B cell (primary cell): ENCODE results near the gene TMEM154. TPM values are rescaled to one million over a fixed set of nuclear protein-coding genes. Genes with fewer than 3 reads are reported as not detected.

Source experiments
- ATAC-seq: fragments of 200-7000 bp; cut with Tn5 transposase; one replicate; pipeline ENCODE4 v1.10.0; 2021; ENCODE audit warnings: low read depth, mild to moderate bottlenecking, moderate number of reproducible peaks, moderate library complexity
- CTCF ChIA-PET: fragments of 350-600 bp; sonication (Branson Sonifier 250); formaldehyde crosslinking; loops from one replicate; lab custom pipeline; 2021; ENCODE audit warnings: antibody characterized with exemption, inconsistent platforms; lab: Charles Lee
- POLR2A ChIA-PET: fragments of 350-600 bp; sonication (Branson Sonifier 250); formaldehyde crosslinking; loops from one replicate; lab custom pipeline; 2021; ENCODE audit warnings: antibody characterized with exemption; lab: Charles Lee
- DNase-seq: peaks from one replicate; pipeline ENCODE4 v3.0.0; 2013
- H2AFZ ChIP-seq: 2 replicates; pipeline ENCODE4 v1.6.1; 2012; ENCODE audit warnings: mild to moderate bottlenecking, low read depth, low read length; ENCODE audit not compliant: insufficient read depth, poor library complexity, severe bottlenecking
- H3K27ac ChIP-seq, 2 donors: 1 replicate in 1 of 2; 2 replicates in 1 of 2; pipeline ENCODE4 v1.5.1; 2012 to 2013; ENCODE audit warnings: low read length in 2 of 2, mild to moderate bottlenecking in 2 of 2, moderate library complexity in 1 of 2
- H3K27me3 ChIP-seq, 4 experiments: fragments of 200-600 bp in 1 of 4; sonication (generic) in 1 of 4; replicated peaks in 1 of 4; 1 replicate in 2 of 4; 2 replicates in 2 of 4; pipeline versions ENCODE4 v1.6.1 to v1.7.0; 2013 to 2016; ENCODE audit warnings: low read length in 3 of 4, mild to moderate bottlenecking in 2 of 4, mixed read lengths in 1 of 4, moderate library complexity in 1 of 4; ENCODE audit not compliant: insufficient read depth in 4 of 4, control insufficient read depth in 3 of 4; ENCODE audit errors: control extremely low read depth in 1 of 4
- H3K36me3 ChIP-seq, 2 experiments: replicated peaks in 1 of 2; 1 replicate in 1 of 2; 2 replicates in 1 of 2; pipeline versions ENCODE4 v1.6.1 to v1.7.1; 2013; ENCODE audit warnings: low read length in 1 of 2; ENCODE audit not compliant: insufficient read depth in 2 of 2, control insufficient read depth in 1 of 2; ENCODE audit errors: control extremely low read depth in 1 of 2, extremely low read depth in 1 of 2
- H3K4me1 ChIP-seq, 2 donors: fragments of 200-600 bp in 1 of 2; sonication (generic) in 1 of 2; 1 replicate in 1 of 2; 2 replicates in 1 of 2; pipeline versions ENCODE4 v1.5.1 to v1.6.1; 2013 to 2017; ENCODE audit warnings: low read length in 2 of 2; ENCODE audit not compliant: control insufficient read depth in 2 of 2, insufficient read depth in 2 of 2
- H3K4me2 ChIP-seq: replicated peaks from 2 replicates; pipeline ENCODE3; 2012; ENCODE audit warnings: mild to moderate bottlenecking, low read depth, low read length; ENCODE audit not compliant: poor library complexity, severe bottlenecking
- H3K4me3 ChIP-seq, 5 experiments: fragments of 200-600 bp in 1 of 5; sonication (generic) in 1 of 5; 1 replicate in 3 of 5; 2 replicates in 2 of 5; pipeline versions ENCODE4 v1.5.1 to v1.7.0; 2011 to 2016; ENCODE audit warnings: low read length in 4 of 5, mild to moderate bottlenecking in 4 of 5, low read depth in 2 of 5, control low read depth in 1 of 5, moderate library complexity in 1 of 5; ENCODE audit not compliant: insufficient read depth in 1 of 5; ENCODE audit errors: control extremely low read depth in 1 of 5, extremely low read depth in 1 of 5
- H3K79me2 ChIP-seq: fragments of 200-600 bp; sonication (generic); one replicate; pipeline ENCODE4 v1.6.0; 2016; ENCODE audit warnings: low read length; ENCODE audit not compliant: control insufficient read depth, insufficient read depth
- H3K9ac ChIP-seq: fragments of 200-600 bp; sonication (generic); 2 replicates; pipeline ENCODE4 v1.6.1; 2017; ENCODE audit warnings: mild to moderate bottlenecking, low read length, moderate library complexity
- H3K9me3 ChIP-seq, 3 donors: one replicate each; pipeline versions ENCODE4 v1.6.1 to v1.7.1; 2013; ENCODE audit warnings: low read length in 2 of 3; ENCODE audit not compliant: control insufficient read depth in 2 of 3, insufficient read depth in 1 of 3; ENCODE audit errors: control extremely low read depth in 1 of 3
- H4K20me1 ChIP-seq: 2 replicates; pipeline ENCODE4 v1.6.0; 2012; ENCODE audit warnings: mild to moderate bottlenecking, low read length; ENCODE audit not compliant: insufficient read depth, control insufficient read depth, poor library complexity, severe bottlenecking
- H3K27ac Mint-ChIP-seq: one replicate; pipeline ENCODE4 v1.8.0; 2021; ENCODE audit warnings: mixed read lengths
- H3K27me3 Mint-ChIP-seq: one replicate; pipeline ENCODE4 v1.8.0; 2021; ENCODE audit warnings: mixed read lengths
- H3K4me1 Mint-ChIP-seq: one replicate; pipeline ENCODE4 v1.8.0; 2021; ENCODE audit warnings: mixed read lengths
- H3K4me3 Mint-ChIP-seq: one replicate; pipeline ENCODE4 v1.8.0; 2021; ENCODE audit warnings: mixed read lengths
- H3K9me3 Mint-ChIP-seq: one replicate; pipeline ENCODE4 v1.8.0; 2022; ENCODE audit warnings: mixed read lengths; ENCODE audit not compliant: insufficient read depth
- EZH2 ChIP-seq: IDR thresholded peaks from 2 replicates; pipeline ENCODE4 v1.6.1; 2012; ENCODE audit warnings: borderline replicate concordance, low read depth, mild to moderate bottlenecking, moderate library complexity, low read length; ENCODE audit not compliant: insufficient read depth, poor library complexity, severe bottlenecking
- WGBS: methylation state at CpG from one replicate; pipeline ENCODE4 v1.1.5; 2013; ENCODE audit warnings: missing lambda C conversion rate; ENCODE audit not compliant: insufficient coverage; 5-methylcytosine and 5-hydroxymethylcytosine counted together
- intact Hi-C: fragments of 100-400 bp; cut with micrococcal nuclease; formaldehyde crosslinking; loops from one replicate; pipeline ENCODE4 v1.10.0; 2022
- polyA plus RNA-seq: library from polyadenylated mRNA; depleted of rRNA; stranded (reverse); fragments of >200 nt; gene quantifications from 2 replicates; pipeline ENCODE4 v1.2.3, GENCODE V29; 2012
- total RNA-seq, 2 donors: library from RNA; stranded (reverse); fragments of 120-200 nt in 1 of 2; gene quantifications; 1 replicate in 1 of 2; 2 replicates in 1 of 2; pipeline versions ENCODE4 v1.2.3 to v1.2.4, GENCODE V29; 2013 to 2022
- TF ChIP-seq, protein P1 (sequence below): fragments of 200-600 bp; IDR thresholded peaks from one replicate; pipeline ENCODE4 v1.8.0; 2022; ENCODE audit warnings: antibody characterized with exemption, mild to moderate bottlenecking

TMEM154 gene
- total and polyA plus RNA-seq, 2 donors (not counting 1 experiment from before 2014, with no cell fraction given), result 20.1 to 99.1 TPM

DNA sequence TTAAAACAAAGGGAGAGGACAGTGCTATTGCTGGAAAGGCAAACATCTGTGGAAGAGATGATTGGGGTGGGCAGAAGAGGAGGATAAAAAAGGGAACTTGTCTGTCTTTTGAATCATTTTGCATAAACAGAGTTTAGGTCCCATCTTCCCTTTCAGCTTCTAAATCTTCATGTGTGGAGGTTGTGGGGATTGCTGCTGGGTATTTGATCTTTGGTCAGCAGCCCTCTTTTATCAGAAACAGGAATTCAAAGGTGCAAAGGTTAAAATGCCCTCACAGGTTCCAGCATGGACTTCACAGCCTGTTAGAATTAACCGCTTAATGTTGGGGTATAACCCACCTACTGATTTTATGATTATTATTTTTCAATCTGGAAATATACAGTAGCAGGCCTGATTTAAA is 39.5 kb upstream of the TMEM154 start:
- Histone ChIP-seq H2AFZ (no peak overlapping the region), H3K27me3 (peaks cover 0 to 3% (median 0%) of the 10 kb centered on the region in 4 experiments), H3K27ac (no peak overlapping the region), H3K4me1 (peaks cover 2 to 7% of the 10 kb centered on the region in 2 donors), H3K4me3 (no peak overlapping the region), H3K79me2 (no peaks in the 10 kb centered on the region), H3K9me3 (peaks cover 0 to 10% (median 0%) of the 10 kb centered on the region in 3 donors), H3K36me3 (no peaks in the 10 kb centered on the region), H3K9ac (no peak overlapping the region), H3K4me2 (no peak overlapping the region), H4K20me1 (no peaks in the 10 kb centered on the region)
- Mint-ChIP-seq H3K27me3 (no peaks in the 10 kb centered on the region), H3K27ac (no peak overlapping the region), H3K4me3 (no peak overlapping the region), H3K9me3 (peaks cover 3% of the 10 kb centered on the region), H3K4me1 (peaks cover 15% of the 10 kb centered on the region)
- ChIA-PET POLR2A (no interaction called here), CTCF (interaction anchor here (1.4 to 3.1 kb wide), 3 partner anchors 16 to 218 kb away, joined by 3 to 12 read pairs (median 9); no protein-coding TSS in a partner anchor)
- no peak for DNase-seq
- intact Hi-C loops, result no loop called here
- no peak for ATAC-seq
- WGBS, result no CpG with 5 or more reads among the region's 1 CpG
- TF ChIP-seq, protein P1, sequence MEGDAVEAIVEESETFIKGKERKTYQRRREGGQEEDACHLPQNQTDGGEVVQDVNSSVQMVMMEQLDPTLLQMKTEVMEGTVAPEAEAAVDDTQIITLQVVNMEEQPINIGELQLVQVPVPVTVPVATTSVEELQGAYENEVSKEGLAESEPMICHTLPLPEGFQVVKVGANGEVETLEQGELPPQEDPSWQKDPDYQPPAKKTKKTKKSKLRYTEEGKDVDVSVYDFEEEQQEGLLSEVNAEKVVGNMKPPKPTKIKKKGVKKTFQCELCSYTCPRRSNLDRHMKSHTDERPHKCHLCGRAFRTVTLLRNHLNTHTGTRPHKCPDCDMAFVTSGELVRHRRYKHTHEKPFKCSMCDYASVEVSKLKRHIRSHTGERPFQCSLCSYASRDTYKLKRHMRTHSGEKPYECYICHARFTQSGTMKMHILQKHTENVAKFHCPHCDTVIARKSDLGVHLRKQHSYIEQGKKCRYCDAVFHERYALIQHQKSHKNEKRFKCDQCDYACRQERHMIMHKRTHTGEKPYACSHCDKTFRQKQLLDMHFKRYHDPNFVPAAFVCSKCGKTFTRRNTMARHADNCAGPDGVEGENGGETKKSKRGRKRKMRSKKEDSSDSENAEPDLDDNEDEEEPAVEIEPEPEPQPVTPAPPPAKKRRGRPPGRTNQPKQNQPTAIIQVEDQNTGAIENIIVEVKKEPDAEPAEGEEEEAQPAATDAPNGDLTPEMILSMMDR, result no peak
- no peak for TF ChIP-seq EZH2

DNA sequence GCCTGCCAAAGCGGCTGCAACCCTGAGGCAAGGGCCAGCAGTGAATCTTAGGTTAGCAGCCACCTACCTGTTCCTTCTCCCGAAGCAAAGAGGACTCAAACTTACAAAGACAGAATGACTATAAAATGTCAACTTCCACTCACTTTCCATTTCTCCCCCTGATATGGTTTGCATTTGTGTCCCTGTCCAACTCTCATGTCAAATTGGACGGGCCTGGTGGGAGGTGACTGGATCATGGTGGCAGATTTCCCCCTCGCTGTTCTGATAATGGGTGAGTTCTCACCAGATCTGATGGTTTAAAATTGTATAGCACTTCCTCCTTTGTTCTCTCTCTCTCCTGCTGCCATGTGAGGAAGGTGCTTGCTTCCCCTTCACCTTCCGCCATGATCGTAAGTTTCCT is 35.3 kb upstream of the TMEM154 start:
- TF ChIP-seq, protein P1, result no peak
- no peak for TF ChIP-seq EZH2
- Mint-ChIP-seq H3K27ac (no peak overlapping the region), H3K27me3 (no peaks in the 10 kb centered on the region), H3K4me3 (no peak overlapping the region), H3K9me3 (peaks cover 3% of the 10 kb centered on the region), H3K4me1 (peaks cover 21% of the 10 kb centered on the region)
- H3K4me3 ChIP-seq, result no peak overlapping the region
- no peak overlapping the region for H3K27ac ChIP-seq
- H3K9ac ChIP-seq, result no peak overlapping the region
- peaks cover 3 to 12% of the 10 kb centered on the region in 2 donors for H3K4me1 ChIP-seq
- no peaks in the 10 kb centered on the region for H3K36me3 ChIP-seq
- ATAC-seq (no peak), DNase-seq (no peak)
- intact Hi-C loops, result no loop called here
- ChIA-PET POLR2A (no interaction called here), CTCF (interaction anchor here (0.8 to 1.4 kb wide), 2 partner anchors 211 to 214 kb away, joined by 3 to 4 read pairs; no protein-coding TSS in a partner anchor)
- 100% methylated on average over 3 of the region's 6 CpGs for WGBS
- H3K27me3 ChIP-seq, result no peaks in the 10 kb centered on the region
- peaks cover 0 to 10% (median 0%) of the 10 kb centered on the region in 3 donors for H3K9me3 ChIP-seq
- H3K79me2 ChIP-seq, result no peaks in the 10 kb centered on the region
- H2AFZ ChIP-seq, result no peak overlapping the region
- no peak overlapping the region for H3K4me2 ChIP-seq
- H4K20me1 ChIP-seq, result no peaks in the 10 kb centered on the region
